ENCODE data around the gene CELF3. TPM values are rescaled to one million over a fixed set of nuclear protein-coding genes. Genes with fewer than 3 reads are reported as not detected.
A peak's percentile ranks its signal among the peaks of the same experiment; 100 is the strongest.

The CELF3 gene
- polyA plus RNA-seq, 1 of the 3 experiments (the other 2 are of a cell fraction) = 0.25 TPM

DNA sequence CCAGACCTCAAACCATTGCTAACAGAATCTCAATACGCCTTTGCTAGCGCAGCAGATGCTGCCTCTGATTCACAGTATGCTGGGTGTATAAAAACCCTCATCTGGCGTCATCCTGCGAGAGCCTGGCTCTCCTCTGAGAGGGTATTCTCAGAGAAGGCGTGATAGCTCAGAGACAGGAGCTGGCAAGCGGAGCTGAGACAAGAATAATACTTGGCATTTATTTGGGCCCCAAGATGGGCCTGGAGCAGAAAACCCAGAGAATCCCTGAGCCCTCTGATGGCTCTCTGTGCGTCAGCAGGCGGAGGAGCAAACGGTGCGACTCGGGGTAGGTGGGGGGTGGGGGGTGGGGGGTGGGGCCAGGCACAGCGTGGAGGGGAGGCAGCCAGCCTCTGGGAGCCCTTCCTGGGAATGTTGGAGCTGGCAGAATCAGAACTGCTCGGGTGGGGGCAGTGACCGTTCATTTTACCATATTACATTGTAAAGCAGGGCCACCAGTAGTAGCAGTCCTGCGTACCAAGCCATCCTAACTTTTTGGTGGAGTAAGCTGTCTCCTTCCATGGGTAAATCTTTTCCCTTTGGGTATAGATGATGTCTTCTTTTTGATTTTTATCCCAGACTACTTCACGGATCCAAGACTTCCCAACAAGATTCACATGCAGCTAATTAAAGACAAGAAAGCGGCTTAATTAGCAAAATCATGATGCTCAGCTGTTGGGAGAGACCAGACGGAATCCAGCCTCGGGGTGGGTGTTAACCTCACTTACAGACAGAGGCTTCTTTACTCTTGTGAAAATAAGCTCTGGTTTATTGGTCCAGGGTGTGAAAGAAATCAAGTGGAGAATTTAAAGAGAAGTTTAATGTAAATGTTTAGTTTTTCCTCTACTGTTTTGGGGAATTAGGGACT, 11.8 kb upstream of the CELF3 start:
- no peaks in the 10 kb centered on the region for H3K9me3 ChIP-seq
- no peaks in the 10 kb centered on the region for H3K9me2 ChIP-seq
- TF ChIP-seq MXI1 (IDR thresholded peaks at IDR 0.05; ENCODE audit: low read depth, low read length) = no peak; the same call in 1 of the 2 replicates
- no peak for TF ChIP-seq RFX5 (IDR thresholded peaks at IDR 0.05; ENCODE audit: low read length)
- no peak for TF ChIP-seq POLR2AphosphoS5 (IDR thresholded peaks at IDR 0.05; ENCODE audit: low read depth, low read length)
- TF ChIP-seq, protein P1, sequence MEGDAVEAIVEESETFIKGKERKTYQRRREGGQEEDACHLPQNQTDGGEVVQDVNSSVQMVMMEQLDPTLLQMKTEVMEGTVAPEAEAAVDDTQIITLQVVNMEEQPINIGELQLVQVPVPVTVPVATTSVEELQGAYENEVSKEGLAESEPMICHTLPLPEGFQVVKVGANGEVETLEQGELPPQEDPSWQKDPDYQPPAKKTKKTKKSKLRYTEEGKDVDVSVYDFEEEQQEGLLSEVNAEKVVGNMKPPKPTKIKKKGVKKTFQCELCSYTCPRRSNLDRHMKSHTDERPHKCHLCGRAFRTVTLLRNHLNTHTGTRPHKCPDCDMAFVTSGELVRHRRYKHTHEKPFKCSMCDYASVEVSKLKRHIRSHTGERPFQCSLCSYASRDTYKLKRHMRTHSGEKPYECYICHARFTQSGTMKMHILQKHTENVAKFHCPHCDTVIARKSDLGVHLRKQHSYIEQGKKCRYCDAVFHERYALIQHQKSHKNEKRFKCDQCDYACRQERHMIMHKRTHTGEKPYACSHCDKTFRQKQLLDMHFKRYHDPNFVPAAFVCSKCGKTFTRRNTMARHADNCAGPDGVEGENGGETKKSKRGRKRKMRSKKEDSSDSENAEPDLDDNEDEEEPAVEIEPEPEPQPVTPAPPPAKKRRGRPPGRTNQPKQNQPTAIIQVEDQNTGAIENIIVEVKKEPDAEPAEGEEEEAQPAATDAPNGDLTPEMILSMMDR (IDR thresholded peaks at IDR 0.05) = no peak
- no peak for TF ChIP-seq YY1 (IDR thresholded peaks at IDR 0.05; ENCODE audit: low read depth)
- 0 out of 4 replicates have a peak, but pooled peaks of 1 of the 2 experiments have one; percentile 46 for TF ChIP-seq EP300 (IDR thresholded peaks at IDR 0.05; ENCODE audit: borderline replicate concordance in 1 of 2, low read depth in 1 of 2, low read length in 1 of 2)
- TF ChIP-seq, protein P2, sequence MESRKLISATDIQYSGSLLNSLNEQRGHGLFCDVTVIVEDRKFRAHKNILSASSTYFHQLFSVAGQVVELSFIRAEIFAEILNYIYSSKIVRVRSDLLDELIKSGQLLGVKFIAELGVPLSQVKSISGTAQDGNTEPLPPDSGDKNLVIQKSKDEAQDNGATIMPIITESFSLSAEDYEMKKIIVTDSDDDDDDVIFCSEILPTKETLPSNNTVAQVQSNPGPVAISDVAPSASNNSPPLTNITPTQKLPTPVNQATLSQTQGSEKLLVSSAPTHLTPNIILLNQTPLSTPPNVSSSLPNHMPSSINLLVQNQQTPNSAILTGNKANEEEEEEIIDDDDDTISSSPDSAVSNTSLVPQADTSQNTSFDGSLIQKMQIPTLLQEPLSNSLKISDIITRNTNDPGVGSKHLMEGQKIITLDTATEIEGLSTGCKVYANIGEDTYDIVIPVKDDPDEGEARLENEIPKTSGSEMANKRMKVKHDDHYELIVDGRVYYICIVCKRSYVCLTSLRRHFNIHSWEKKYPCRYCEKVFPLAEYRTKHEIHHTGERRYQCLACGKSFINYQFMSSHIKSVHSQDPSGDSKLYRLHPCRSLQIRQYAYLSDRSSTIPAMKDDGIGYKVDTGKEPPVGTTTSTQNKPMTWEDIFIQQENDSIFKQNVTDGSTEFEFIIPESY (IDR thresholded peaks at IDR 0.05; ENCODE audit: borderline replicate concordance, low read depth) = no peak
- TF ChIP-seq SMC3 (IDR thresholded peaks at IDR 0.05; ENCODE audit: low read depth, low read length) = peak; percentile 16; the same call in 1 of the 2 replicates
- peak; percentile 14 for TF ChIP-seq CHD2 (IDR thresholded peaks at IDR 0.05; ENCODE audit: low read length, partially characterized antibody)
- TF ChIP-seq, protein P3, sequence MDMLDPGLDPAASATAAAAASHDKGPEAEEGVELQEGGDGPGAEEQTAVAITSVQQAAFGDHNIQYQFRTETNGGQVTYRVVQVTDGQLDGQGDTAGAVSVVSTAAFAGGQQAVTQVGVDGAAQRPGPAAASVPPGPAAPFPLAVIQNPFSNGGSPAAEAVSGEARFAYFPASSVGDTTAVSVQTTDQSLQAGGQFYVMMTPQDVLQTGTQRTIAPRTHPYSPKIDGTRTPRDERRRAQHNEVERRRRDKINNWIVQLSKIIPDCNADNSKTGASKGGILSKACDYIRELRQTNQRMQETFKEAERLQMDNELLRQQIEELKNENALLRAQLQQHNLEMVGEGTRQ (IDR thresholded peaks at IDR 0.05; ENCODE audit: borderline replicate concordance, low read depth, low read length) = no peak
- peak; percentile 17; the same call in 1 of the 2 replicates for TF ChIP-seq RAD21 (IDR thresholded peaks at IDR 0.05; ENCODE audit: low read length)
- CTCF ChIA-PET = interaction anchor here (0.8 to 4.9 kb wide), 13 partner anchors 8 to 1541 kb away, joined by 3 to 54 read pairs (median 5); partner anchors contain the start of genes CELF3 and MRPL9
- no peaks in the 10 kb centered on the region for H4K20me1 ChIP-seq (ENCODE audit: insufficient read depth)
- no peaks in the 10 kb centered on the region for H3K79me2 ChIP-seq (ENCODE audit: insufficient read depth)
- peaks cover 0 to 26% of the 10 kb centered on the region in 2 experiments; a peak in 2 of 4 replicates for H3K4me1 ChIP-seq (ENCODE audit: control insufficient read depth in 1 of 2, insufficient read depth in 2 of 2, low read depth in 1 of 2, low read length in 1 of 2)
- H2AFZ ChIP-seq (ENCODE audit: low read depth) = no peak overlapping the region
- H3K27ac ChIP-seq (ENCODE audit: low read depth in 2 of 2, low read length in 1 of 2) = peak overlapping the region in 1 of 2 experiments; percentile 78; a peak in 2 of 4 replicates
- POLR2A ChIA-PET = interaction anchor here (0.6 to 2.7 kb wide), 5 partner anchors 12 to 116 kb away, joined by 3 to 24 read pairs (median 6); partner anchors contain the start of genes CELF3, MRPL9 and SNX27
- H3K9ac ChIP-seq = no peak overlapping the region
- DNase-seq = peak; percentile 77
- no peaks in the 10 kb centered on the region for H3K36me3 ChIP-seq (replicated peaks in 1 of 2; ENCODE audit: control insufficient read depth in 1 of 2, insufficient read depth in 2 of 2, low read length in 1 of 2)
- H3K27me3 ChIP-seq (ENCODE audit: insufficient read depth) = no peaks in the 10 kb centered on the region
- H3F3A ChIP-seq (replicated peaks; ENCODE audit: insufficient read depth) = no peaks in the 10 kb centered on the region
- no peak overlapping the region for H3K4me2 ChIP-seq
- 47% methylated on average over 11 of the region's 19 CpGs for WGBS (ENCODE audit: low lambda C conversion rate)
- H3K4me3 ChIP-seq (ENCODE audit: low read depth in 2 of 2, low read length in 1 of 2) = peak overlapping the region in 1 of 2 experiments; percentile 6; a peak in 1 of 4 replicates

Data from SK-N-SH (cell line).